Stimulated activated CD8-positive, alpha-beta memory T cell treated with anti-CD3 and anti-CD28 coated beads, Interleukin-4, amount 100 ng/mL, for 24 hours (primary cell): Measurements from ENCODE around the gene PDLIM3.
"Not testable (repeated sequence)": the region's sequence is repeated elsewhere in the genome, so short reads cannot be mapped to it uniquely, and the experiment has no call there.

ENCODE experiments used
- DNase-seq: peaks from one replicate; pipeline ENCODE4 v3.0.0-alpha.2; 2020; ENCODE audit warnings: low read depth

The PDLIM3 gene

GRCh38 chr4:185552254-185552653 lies 16.9 kb upstream of the PDLIM3 start:
- no peak for DNase-seq

DNA sequence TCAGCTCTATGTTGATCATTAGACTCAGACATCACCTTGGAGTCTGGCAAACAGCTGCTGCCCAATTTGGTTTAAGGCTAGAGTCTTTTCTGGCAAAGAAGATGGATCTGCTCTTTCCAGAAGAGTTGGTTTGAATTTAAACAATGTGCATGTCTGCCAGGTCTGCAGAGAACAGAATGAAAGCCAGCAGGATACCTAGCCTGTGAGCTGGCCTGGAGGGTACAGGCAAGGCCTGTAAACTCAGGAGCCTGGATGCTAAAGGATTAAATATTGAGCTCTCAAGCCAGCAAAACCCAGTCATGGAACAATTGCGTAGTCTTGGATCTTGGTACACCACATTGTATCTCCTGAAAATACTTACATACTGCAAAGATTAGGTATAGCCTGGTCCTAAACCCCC lies 15.6 kb upstream of the PDLIM3 start:
- no peak for DNase-seq

GRCh38 chr4:185549095-185549639 lies 13.9 kb upstream of the PDLIM3 start:
- DNase-seq = no peak

DNA sequence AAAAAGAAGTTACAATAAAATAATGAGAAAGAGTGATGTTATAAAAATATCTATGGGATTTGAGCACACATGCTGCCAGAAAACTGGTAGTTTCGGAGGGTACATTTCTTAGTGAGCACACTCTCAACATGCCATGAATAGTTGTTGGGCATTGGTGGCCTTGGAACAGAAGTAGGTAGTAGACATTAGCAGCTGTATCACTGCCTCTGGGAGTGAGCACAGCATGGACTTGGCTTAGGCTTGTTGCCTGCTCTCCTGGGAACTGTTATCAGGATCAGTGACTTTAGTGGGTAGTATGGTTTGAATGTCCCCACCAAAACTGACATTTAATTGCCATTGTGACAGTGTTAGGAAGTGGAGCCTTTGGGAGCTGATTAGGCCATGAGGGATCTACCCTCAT lies 13.3 kb upstream of the PDLIM3 start:
- DNase-seq = no peak

DNA sequence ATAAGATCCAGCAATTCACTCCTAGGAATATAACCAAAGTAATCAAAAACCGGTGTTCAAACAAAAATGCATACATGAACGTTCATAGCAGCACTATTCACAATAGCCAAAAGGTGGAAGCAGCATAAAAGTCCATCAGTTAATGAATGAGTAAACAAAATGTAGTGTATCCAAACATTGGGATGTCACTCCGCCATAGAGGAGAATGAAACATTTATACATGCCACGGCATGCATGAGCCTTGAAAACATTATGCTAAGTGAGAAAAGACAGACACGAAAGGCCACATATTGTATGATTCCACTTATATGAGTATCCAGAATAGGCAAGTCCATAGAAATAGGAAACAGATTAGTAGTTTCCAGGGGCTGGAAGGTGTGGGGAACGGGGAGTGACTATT lies 11.0 kb upstream of the PDLIM3 start:
- DNase-seq = no peak

GRCh38 chr4:185542626-185543315 lies 7.5 kb upstream of the PDLIM3 start:
- DNase-seq = no peak

- DNase-seq = no peak
These were observed 6.0 kb upstream of the PDLIM3 start for GRCh38 chr4:185541251-185541727.

GRCh38 chr4:185540487-185541120 lies 5.3 kb upstream of the PDLIM3 start:
- DNase-seq = no peak

DNA sequence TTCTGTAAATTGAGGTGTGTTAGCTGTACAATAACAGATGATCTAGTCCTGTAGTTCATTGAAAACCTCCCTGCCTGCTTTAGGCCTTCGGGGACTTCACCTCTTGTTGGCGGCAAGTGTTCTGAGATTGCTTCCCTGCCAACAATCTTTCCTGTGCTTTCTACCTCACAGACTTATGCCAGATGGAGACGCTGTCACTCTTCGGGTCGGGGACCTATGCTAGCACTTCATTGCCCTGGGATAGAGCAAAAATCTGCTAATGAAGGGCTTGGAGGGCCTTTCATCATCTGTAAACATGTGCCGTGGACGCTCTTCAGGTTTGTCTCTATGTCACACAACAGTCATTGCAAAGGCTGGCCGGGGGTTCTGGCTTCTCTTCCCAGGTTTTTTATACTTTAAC lies 4.7 kb upstream of the PDLIM3 start:
- no peak for DNase-seq

- no peak for DNase-seq
These were observed 3.5 kb upstream of the PDLIM3 start for GRCh38 chr4:185538806-185539205.

DNA sequence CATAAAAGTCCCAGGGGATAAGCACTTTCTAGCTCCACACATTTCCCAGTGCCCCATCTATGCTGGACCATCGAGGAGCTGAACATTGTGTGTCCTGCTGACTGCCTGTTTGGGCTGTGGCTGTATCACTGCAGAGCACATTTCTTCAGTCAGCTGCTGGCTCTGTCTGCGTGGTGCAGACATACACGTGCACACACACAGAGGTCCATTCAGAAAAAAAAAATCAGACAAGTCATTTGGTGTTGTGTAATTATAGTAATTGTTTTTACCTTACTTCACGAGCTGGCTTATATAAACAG lies 1.1 kb upstream of the PDLIM3 start:
- DNase-seq = no peak

DNA sequence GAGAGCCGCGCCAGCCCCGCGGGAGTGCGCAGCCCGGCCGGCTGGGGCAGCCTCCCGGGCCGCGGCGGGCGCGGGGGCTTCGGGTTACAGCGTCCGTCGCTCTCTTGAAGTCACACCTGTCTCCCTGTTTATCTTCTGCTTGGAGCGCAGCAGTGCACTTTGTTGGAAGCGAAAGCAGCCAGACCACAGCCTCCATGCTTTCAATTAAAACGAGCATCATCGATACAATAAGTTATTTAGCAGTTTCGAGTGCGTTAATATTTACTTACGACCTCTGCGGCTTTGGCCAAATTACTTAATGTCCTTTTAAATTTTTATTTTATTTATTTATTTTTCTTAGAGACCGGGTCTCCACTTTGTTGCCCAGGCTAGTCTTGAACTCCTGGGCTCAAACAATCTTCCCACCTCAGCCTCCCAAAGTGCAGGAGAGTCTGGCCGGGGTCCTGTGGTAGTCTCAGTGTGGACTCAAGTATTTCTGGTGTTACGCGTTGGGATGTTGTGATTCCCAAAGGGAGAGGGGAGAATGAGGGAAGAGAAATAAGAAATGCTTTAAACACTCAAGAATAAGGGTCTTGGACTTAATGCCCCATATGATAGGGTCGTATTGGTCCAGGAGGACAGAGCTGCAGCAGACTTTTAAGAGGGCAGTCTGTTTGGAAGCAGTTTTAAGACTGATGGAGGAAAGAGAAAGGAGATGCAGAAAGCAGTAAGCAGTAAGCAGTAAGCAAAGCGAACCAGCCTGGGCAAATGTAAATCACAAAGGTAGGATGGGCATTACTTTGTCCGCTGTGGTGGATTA lies 504 bp upstream of the PDLIM3 start:
- DNase-seq = no peak

GRCh38 chr4:185534511-185534865 lies 819 bp downstream of the PDLIM3 start:
- no peak for DNase-seq

DNA sequence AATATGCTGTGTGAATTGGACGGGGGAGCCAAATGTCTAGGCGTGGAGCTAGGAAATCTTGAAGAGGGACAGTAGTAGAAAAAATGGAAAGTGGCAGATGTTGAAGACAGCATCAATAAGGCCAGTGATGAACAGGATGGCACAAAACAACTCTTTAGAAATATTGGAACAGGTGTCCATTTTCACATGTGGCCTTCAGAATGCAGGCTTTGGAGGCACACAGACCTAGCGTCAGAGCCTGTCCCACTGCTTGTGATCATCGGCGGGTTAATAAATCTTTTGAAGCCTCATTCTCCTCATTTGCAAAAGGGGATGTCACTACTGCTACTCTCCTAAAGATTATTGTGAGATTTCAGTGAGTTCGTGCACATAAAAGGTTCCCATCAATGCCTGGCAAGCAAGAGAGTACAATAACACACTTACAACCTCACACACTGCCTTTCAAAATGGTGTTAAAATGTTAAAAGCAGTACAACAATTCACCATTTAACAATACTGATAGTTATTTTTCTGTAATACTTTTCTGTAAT lies 2.4 kb downstream of the PDLIM3 start:
- DNase-seq = no peak

DNA sequence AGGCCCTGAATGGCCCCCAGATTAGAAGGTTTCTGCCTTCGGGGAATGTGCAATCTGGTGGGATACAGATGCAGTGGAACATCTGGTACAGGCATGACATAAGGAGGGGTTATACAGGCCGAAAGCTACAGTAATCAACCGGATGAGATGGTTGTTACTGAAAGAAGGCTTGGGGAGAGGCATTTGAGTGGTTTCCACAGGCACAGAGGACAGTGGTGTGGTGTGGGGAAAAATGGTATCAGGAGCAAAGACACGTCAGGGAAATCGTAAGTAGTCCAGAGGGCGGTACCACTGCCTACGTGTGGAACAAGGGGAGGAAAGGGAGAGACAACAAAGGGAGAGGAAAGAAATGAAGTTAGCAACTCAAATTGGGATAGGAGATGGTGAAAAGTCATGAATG lies 3.0 kb downstream of the PDLIM3 start:
- DNase-seq = no peak

GRCh38 chr4:185531654-185532053 lies 3.7 kb downstream of the PDLIM3 start:
- DNase-seq = not testable (repeated sequence)

DNA sequence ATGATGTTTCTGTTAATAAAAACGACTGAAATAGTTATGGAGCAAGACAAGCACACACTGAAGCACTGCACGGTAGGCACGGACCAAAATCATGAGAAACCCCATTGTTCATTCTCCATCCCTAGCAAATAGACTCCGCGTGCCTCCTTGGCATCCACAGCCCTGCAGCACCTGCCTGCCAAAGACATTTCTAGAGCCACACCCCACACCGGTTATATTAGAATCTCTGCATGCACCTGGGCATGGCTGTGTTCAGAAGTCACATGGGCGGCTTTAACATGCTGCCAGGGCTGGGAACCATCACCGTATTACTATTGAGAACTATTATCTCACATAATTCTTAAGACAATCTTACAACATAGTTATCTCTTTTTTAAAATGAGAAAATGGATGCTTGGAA lies 5.9 kb downstream of the PDLIM3 start:
- DNase-seq = no peak

GRCh38 chr4:185524888-185525863 lies 10.1 kb downstream of the PDLIM3 start:
- no peak for DNase-seq

- DNase-seq = no peak
These were observed 11.4 kb downstream of the PDLIM3 start for GRCh38 chr4:185523862-185524261.

DNA sequence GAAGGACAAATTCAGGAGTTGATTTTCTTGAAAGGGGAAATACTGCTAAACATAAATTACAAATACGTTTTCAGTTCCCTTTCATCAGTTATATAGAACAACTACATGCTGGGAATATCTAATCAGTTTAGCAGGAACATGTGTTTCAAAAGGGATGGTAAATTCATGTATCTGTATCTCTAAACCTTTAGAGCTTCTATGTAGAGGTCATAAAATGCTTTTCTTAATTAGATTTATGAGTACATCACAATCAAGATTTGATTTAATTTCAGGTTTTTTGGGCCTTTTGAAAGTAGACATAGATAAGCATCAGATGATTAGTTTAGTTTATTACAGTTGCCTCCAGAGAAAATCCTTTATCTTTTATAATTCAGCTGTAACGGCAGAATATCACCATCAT lies 12.9 kb downstream of the PDLIM3 start:
- DNase-seq = no peak

- no peak for DNase-seq
These were observed 15.2 kb downstream of the PDLIM3 start for GRCh38 chr4:185520119-185520518.

GRCh38 chr4:185518494-185518893 lies 16.8 kb downstream of the PDLIM3 start:
- DNase-seq = no peak
